HEK293 (cell line): ENCODE measurements around the gene SUSD4.

ENCODE experiments used
- CTCF ChIA-PET: fragments of 350-600 bp; formaldehyde crosslinking; extraction: SDS; loops from one replicate; lab custom pipeline; 2021; ENCODE audit warnings: antibody characterized with exemption; lab: Yijun Ruan, JAX
- POLR2A ChIA-PET: fragments of 300-600 bp; formaldehyde crosslinking; extraction: SDS; loops from one replicate; lab custom pipeline; 2020; ENCODE audit warnings: antibody characterized with exemption, inconsistent platforms; lab: Yijun Ruan, JAX
- H3K27ac ChIP-seq: fragments of 200-500 bp; sonication (Bioruptor generic); 2 replicates; pipeline ENCODE4 v1.5.1; 2014; ENCODE audit warnings: low read depth, low read length, control low read depth, inconsistent platforms; ENCODE audit errors: extremely low read depth
- H3K36me3 ChIP-seq, 2 experiments: fragments of 200-500 bp in 1 of 2; sonication (Bioruptor generic) in 1 of 2; 1 replicate in 1 of 2; 2 replicates in 1 of 2; pipeline ENCODE4 v1.5.1; 2014 to 2017; ENCODE audit warnings: inconsistent platforms in 2 of 2, low read length in 2 of 2; ENCODE audit not compliant: control insufficient read depth in 2 of 2, insufficient read depth in 1 of 2
- H3K4me1 ChIP-seq: fragments of 200-500 bp; sonication (Bioruptor generic); 2 replicates; pipeline ENCODE4 v1.5.1; 2014; ENCODE audit warnings: mild to moderate bottlenecking, low read length, inconsistent platforms; ENCODE audit not compliant: control insufficient read depth, insufficient read depth
- H3K4me3 ChIP-seq: 2 replicates; pipeline ENCODE4 v1.5.1; 2011; ENCODE audit warnings: low read depth, mild to moderate bottlenecking, control low read depth, low read length, moderate library complexity
- H3K9me3 ChIP-seq: fragments of 200-500 bp; sonication (Bioruptor generic); 2 replicates; pipeline ENCODE4 v1.5.1; 2014; ENCODE audit warnings: low read depth, low read length, inconsistent platforms; ENCODE audit not compliant: control insufficient read depth, insufficient read depth
- FEZF1 ChIP-seq: fragments of 450-650 bp; formaldehyde crosslinking; IDR thresholded peaks from 2 replicates; pipeline ENCODE4 v1.5.1; 2016; ENCODE audit warnings: missing biosample characterization, missing genetic modification characterization
- SP3 ChIP-seq: fragments of 450-650 bp; formaldehyde crosslinking; IDR thresholded peaks from 2 replicates; pipeline ENCODE4 v1.5.1; 2016; ENCODE audit warnings: missing biosample characterization, missing genetic modification characterization
- ZBTB10 ChIP-seq: fragments of 450-650 bp; formaldehyde crosslinking; IDR thresholded peaks from 2 replicates; pipeline ENCODE4 v1.5.1; 2016; ENCODE audit warnings: missing biosample characterization, missing genetic modification characterization
- ZBTB11 ChIP-seq: fragments of 450-650 bp; formaldehyde crosslinking; conservative IDR thresholded peaks from 2 replicates; pipeline ENCODE4 v1.5.1; 2016; ENCODE audit warnings: low read depth, missing biosample characterization, missing genetic modification characterization
- ZBTB20 ChIP-seq: fragments of 450-650 bp; formaldehyde crosslinking; IDR thresholded peaks from 2 replicates; pipeline ENCODE4 v1.5.1; 2016; ENCODE audit warnings: missing biosample characterization, missing genetic modification characterization
- ZBTB48 ChIP-seq: fragments of 450-650 bp; formaldehyde crosslinking; IDR thresholded peaks from 2 replicates; pipeline ENCODE4 v1.5.1; 2016; ENCODE audit warnings: missing biosample characterization, missing genetic modification characterization
- ZFP69B ChIP-seq: fragments of 450-650 bp; formaldehyde crosslinking; IDR thresholded peaks from 2 replicates; pipeline ENCODE4 v1.5.1; 2016; ENCODE audit warnings: missing biosample characterization, missing genetic modification characterization
- ZNF112 ChIP-seq: fragments of 450-650 bp; formaldehyde crosslinking; IDR thresholded peaks from 2 replicates; pipeline ENCODE4 v1.5.0; 2017; ENCODE audit warnings: missing biosample characterization, missing genetic modification characterization
- ZNF132 ChIP-seq: fragments of 450-650 bp; formaldehyde crosslinking; IDR thresholded peaks from 2 replicates; pipeline ENCODE4 v1.5.1; 2017; ENCODE audit warnings: missing biosample characterization, missing genetic modification characterization, borderline replicate concordance
- ZNF148 ChIP-seq: fragments of 450-650 bp; formaldehyde crosslinking; IDR thresholded peaks from 2 replicates; pipeline ENCODE4 v1.5.0; 2017; ENCODE audit warnings: missing biosample characterization, missing genetic modification characterization, borderline replicate concordance
- ZNF24 ChIP-seq: fragments of 450-650 bp; formaldehyde crosslinking; IDR thresholded peaks from 2 replicates; pipeline ENCODE4 v1.5.1; 2016; ENCODE audit warnings: missing biosample characterization, missing genetic modification characterization
- ZNF391 ChIP-seq: fragments of 450-650 bp; formaldehyde crosslinking; IDR thresholded peaks from 2 replicates; pipeline ENCODE4 v1.5.1; 2016; ENCODE audit warnings: low read depth, missing biosample characterization, missing genetic modification characterization, borderline replicate concordance
- ZNF416 ChIP-seq: fragments of 450-650 bp; formaldehyde crosslinking; IDR thresholded peaks from 2 replicates; pipeline ENCODE4 v1.5.1; 2016; ENCODE audit warnings: missing biosample characterization, missing genetic modification characterization
- ZNF423 ChIP-seq: fragments of 450-650 bp; formaldehyde crosslinking; IDR thresholded peaks from 2 replicates; pipeline ENCODE4 v1.5.1; 2016; ENCODE audit warnings: missing biosample characterization, missing genetic modification characterization
- ZNF488 ChIP-seq: fragments of 450-650 bp; formaldehyde crosslinking; IDR thresholded peaks from 2 replicates; pipeline ENCODE4 v1.5.1; 2016; ENCODE audit warnings: missing biosample characterization, missing genetic modification characterization
- ZNF600 ChIP-seq: fragments of 450-650 bp; formaldehyde crosslinking; IDR thresholded peaks from 2 replicates; pipeline ENCODE4 v1.5.1; 2016; ENCODE audit warnings: missing biosample characterization, missing genetic modification characterization
- ZNF639 ChIP-seq: fragments of 450-650 bp; formaldehyde crosslinking; IDR thresholded peaks from 2 replicates; pipeline ENCODE4 v1.5.1; 2016; ENCODE audit warnings: missing biosample characterization, missing genetic modification characterization

Gene SUSD4

GRCh38 chr1:223331929-223332328 lies 32.0 kb downstream of the SUSD4 start (continued):
- TF ChIP-seq ZNF132 (tag by site-specific recombination), result no peak
- peak; percentile 14; the same call in 1 of the 2 replicates for TF ChIP-seq ZBTB20
- TF ChIP-seq ZNF112 (tag by site-specific recombination), result no peak
- no peak for TF ChIP-seq ZNF391 (tag by site-specific recombination)
- no peak for TF ChIP-seq ZNF488 (tag by site-specific recombination)
- TF ChIP-seq ZNF24 (tag by site-specific recombination), result 0 out of 2 replicates have a peak, but pooled peaks have one; percentile 32
- no peak for TF ChIP-seq ZNF639 (tag by site-specific recombination)
- no peak for TF ChIP-seq ZNF600 (tag by site-specific recombination)
- no peak for TF ChIP-seq ZNF416
- no peak for TF ChIP-seq ZFP69B (tag by site-specific recombination)
- TF ChIP-seq ZBTB10 (tag by site-specific recombination), result no peak
- TF ChIP-seq ZBTB11 (tag by site-specific recombination), result no peak
- peak; percentile 3; the same call in 1 of the 2 replicates for TF ChIP-seq ZBTB48 (tag by site-specific recombination)
- TF ChIP-seq ZNF423 (tag by site-specific recombination), result peak; percentile 32; the same call in 1 of the 2 replicates
- TF ChIP-seq ZNF148, result no peak

- POLR2A ChIA-PET, result no interaction called here
- H3K9me3 ChIP-seq, result no peaks in the 10 kb centered on the region
- H3K36me3 ChIP-seq, result no peaks in the 10 kb centered on the region
- H3K4me3 ChIP-seq, result no peak overlapping the region
- H3K27ac ChIP-seq, result no peak overlapping the region
- 0 out of 2 replicates have a peak, but pooled peaks have one; percentile 9 for TF ChIP-seq FEZF1 (tag by site-specific recombination)
- no peak for TF ChIP-seq SP3 (tag by site-specific recombination)
- no peaks in the 10 kb centered on the region for H3K4me1 ChIP-seq
- CTCF ChIA-PET, result interaction anchor here (0.7 kb wide), 2 partner anchors 24 to 208 kb away, joined by 3 read pairs; no protein-coding TSS in a partner anchor
Measured at GRCh38 chr1:223331301-223331700, 32.7 kb downstream of the SUSD4 start.
